Liver (tissue), 9 donors: ENCODE results near the gene ALDH9A1. TPM values are rescaled to one million over a fixed set of nuclear protein-coding genes. Genes with fewer than 3 reads are reported as not detected.
A peak's percentile ranks its signal among the peaks of the same experiment; 100 is the strongest.

ENCODE experiments used
- DNase-seq: peaks from one replicate; pipeline ENCODE4 v3.0.0-alpha.2; 2017; ENCODE audit warnings: low spot score
- H3K27ac ChIP-seq, 2 donors: one replicate each; pipeline ENCODE4 v1.7.0; 2013; ENCODE audit warnings: inconsistent platforms in 2 of 2, low read length in 2 of 2, control low read depth in 1 of 2, low read depth in 1 of 2, mild to moderate bottlenecking in 1 of 2
- H3K27me3 ChIP-seq, 4 donors: one replicate each; pipeline versions ENCODE4 v1.6.1 to v1.7.0; 2013; ENCODE audit warnings: low read length in 3 of 4, inconsistent platforms in 1 of 4, mild to moderate bottlenecking in 1 of 4, moderate library complexity in 1 of 4; ENCODE audit not compliant: control insufficient read depth in 4 of 4, insufficient read depth in 4 of 4
- H3K36me3 ChIP-seq, 4 donors: one replicate each; pipeline versions ENCODE4 v1.6.1 to v1.7.0; 2013; ENCODE audit warnings: low read length in 3 of 4, mild to moderate bottlenecking in 3 of 4, low read depth in 1 of 4, moderate library complexity in 1 of 4; ENCODE audit not compliant: control insufficient read depth in 4 of 4, insufficient read depth in 3 of 4
- H3K4me1 ChIP-seq, 4 donors: one replicate each; pipeline versions ENCODE4 v1.6.1 to v1.7.0; 2013; ENCODE audit warnings: low read length in 3 of 4, mild to moderate bottlenecking in 3 of 4, moderate library complexity in 1 of 4; ENCODE audit not compliant: control insufficient read depth in 4 of 4, insufficient read depth in 4 of 4
- H3K4me3 ChIP-seq, 3 donors: one replicate each; pipeline versions ENCODE4 v1.6.1 to v1.7.0; 2013; ENCODE audit warnings: low read length in 3 of 3, control low read depth in 1 of 3, low read depth in 1 of 3, mild to moderate bottlenecking in 1 of 3
- H3K9ac ChIP-seq, 2 donors: one replicate each; pipeline ENCODE4 v1.7.0; 2013; ENCODE audit warnings: low read length in 2 of 2, mild to moderate bottlenecking in 2 of 2, moderate library complexity in 2 of 2, control low read depth in 1 of 2, low read depth in 1 of 2
- H3K9me3 ChIP-seq, 4 donors: one replicate each; pipeline versions ENCODE4 v1.6.1 to v1.7.0; 2013; ENCODE audit warnings: low read length in 3 of 4; ENCODE audit not compliant: control insufficient read depth in 4 of 4
- EGR1 ChIP-seq, 2 donors: IDR thresholded peaks; 2 replicates each; pipeline ENCODE4 v1.6.1; 2016 to 2018; ENCODE audit warnings: antibody characterized with exemption in 2 of 2, low read depth in 2 of 2
- FOXA2 ChIP-seq: IDR thresholded peaks from 2 replicates; pipeline ENCODE4 v1.6.1; 2016; ENCODE audit warnings: antibody characterized with exemption
- GABPA ChIP-seq, 2 donors: IDR thresholded peaks in 1 of 2; conservative IDR thresholded peaks in 1 of 2; 2 replicates each; pipeline ENCODE4 v1.6.1; 2016; ENCODE audit warnings: antibody characterized with exemption in 2 of 2, mild to moderate bottlenecking in 1 of 2, moderate library complexity in 1 of 2
- HNF4A ChIP-seq, 2 donors: conservative IDR thresholded peaks; 2 replicates each; pipeline ENCODE4 v1.6.1; 2016; ENCODE audit warnings: antibody characterized with exemption in 2 of 2, mild to moderate bottlenecking in 2 of 2
- NR2F2 ChIP-seq: IDR thresholded peaks from 2 replicates; pipeline ENCODE4 v1.6.1; 2016; ENCODE audit warnings: antibody characterized with exemption
- RAD21 ChIP-seq, 2 donors: IDR thresholded peaks; 2 replicates each; pipeline ENCODE4 v1.6.1; 2016; ENCODE audit warnings: antibody characterized with exemption in 2 of 2, mild to moderate bottlenecking in 2 of 2
- RXRA ChIP-seq, 2 donors: IDR thresholded peaks; 2 replicates each; pipeline ENCODE4 v1.6.1; 2017 to 2018; ENCODE audit warnings: antibody characterized with exemption in 2 of 2, mild to moderate bottlenecking in 1 of 2
- SP1 ChIP-seq: IDR thresholded peaks from 2 replicates; pipeline ENCODE4 v1.6.1; 2018; ENCODE audit warnings: antibody characterized with exemption, mild to moderate bottlenecking
- TAF1 ChIP-seq: conservative IDR thresholded peaks from 2 replicates; pipeline ENCODE4 v1.6.1; 2016; ENCODE audit warnings: antibody characterized with exemption, mild to moderate bottlenecking
- YY1 ChIP-seq: IDR thresholded peaks from 2 replicates; pipeline ENCODE4 v1.6.1; 2016; ENCODE audit warnings: antibody characterized with exemption, mild to moderate bottlenecking
- WGBS: extraction: QIAGEN DNeasy Blood & Tissue Kit; methylation state at CpG from one replicate; pipeline ENCODE4 v1.1.7; 2013; 5-methylcytosine and 5-hydroxymethylcytosine counted together
- polyA plus RNA-seq, 2 donors: library from polyadenylated mRNA; stranded (reverse) in 1 of 2; unstranded in 1 of 2; fragments of 200-250 nt in 1 of 2; fragments of >200 nt in 1 of 2; fragmentation: Nextera tagmentation in 1 of 2; extraction: Ambion mirVana in 1 of 2; gene quantifications; one replicate each; pipeline versions ENCODE4 v1.2.1 to v1.2.3, GENCODE V29; 2013 to 2015
- total RNA-seq, 2 donors: library from RNA; depleted of rRNA; stranded (reverse); fragments of >200 nt; gene quantifications; one replicate each; pipeline ENCODE4 v1.2.3, GENCODE V29; 2014
- TF ChIP-seq, protein P1 (sequence below): fragments of 150-350 bp; IDR thresholded peaks from 2 replicates; pipeline ENCODE4 v1.5.1; 2017; ENCODE audit warnings: improper control_type of control experiment, low read depth, low read length; ENCODE audit not compliant: missing input control
- TF ChIP-seq, protein P2 (sequence below): IDR thresholded peaks from 2 replicates; pipeline ENCODE4 v1.6.1; 2016; ENCODE audit warnings: antibody characterized with exemption, mild to moderate bottlenecking
- TF ChIP-seq, protein P3 (sequence below): IDR thresholded peaks from 2 replicates; pipeline ENCODE4 v1.6.1; 2016; ENCODE audit warnings: antibody characterized with exemption
- donor health status: healthy.
- donor health status: healthy.
- donor health status: healthy.
- donor health status: healthy.
- donor health status: healthy.

ALDH9A1 gene
- total RNA-seq (10 to 100 TPM; 42.8 to 93.4 TPM), polyA plus RNA-seq (10 to 100 TPM; 76.1 to 83.5 TPM)

DNA sequence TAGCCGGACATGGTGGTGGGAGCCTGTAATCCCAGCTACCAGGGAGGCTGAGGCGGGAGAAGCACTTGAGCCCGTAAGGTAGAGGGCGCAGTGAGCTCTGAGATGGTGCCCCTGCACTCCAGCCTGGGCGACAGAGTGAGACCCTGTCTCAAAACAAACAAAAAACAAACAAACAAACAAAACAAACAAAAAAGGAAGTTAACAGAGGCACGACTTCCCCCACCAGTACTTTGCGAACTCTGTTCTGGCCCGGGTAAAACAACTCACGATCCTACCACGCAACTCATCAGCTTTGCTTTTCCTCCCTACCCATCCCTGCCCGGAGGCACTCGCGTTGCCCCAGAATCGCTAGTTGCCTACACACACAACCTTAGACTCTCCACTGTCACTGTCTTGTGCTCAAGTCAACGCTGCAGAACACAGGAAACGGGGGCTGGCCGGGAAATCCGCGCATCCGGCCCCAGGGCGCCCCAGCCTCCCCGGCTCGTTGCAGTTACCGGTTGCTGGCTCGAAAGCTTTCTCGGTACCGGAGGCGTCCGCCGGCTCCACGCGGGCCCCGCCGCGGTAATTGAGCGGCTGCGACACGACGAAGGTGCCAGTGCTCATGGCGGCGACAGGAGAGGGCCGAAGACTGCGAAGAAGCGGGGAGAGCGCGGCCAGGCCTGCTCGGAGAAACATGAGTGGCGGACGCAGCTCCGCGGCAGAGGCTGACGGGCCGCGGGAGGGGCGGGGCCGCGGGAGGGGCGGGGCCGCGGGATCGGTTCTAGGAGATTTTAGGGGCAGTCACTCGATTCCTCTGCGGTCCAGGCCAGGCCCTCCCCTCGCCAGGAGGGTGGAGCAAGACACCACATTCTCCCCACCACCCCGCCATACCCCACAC is at the start of gene ALDH9A1:
TSS of gene ALDH9A1 (minus strand) at position 682 of the 880 bp plus-strand sequence. CDS start at position 678, 4 bp downstream.
- Histone ChIP-seq H3K9me3 (no peaks in the 10 kb centered on the region), H3K4me3 (peak within 1 kb of the TSS; percentile 67 to 89 (median 83)), H3K4me1 (peaks cover 8 to 41% (median 26%) of the 10 kb centered on the region in 4 donors), H3K36me3 (no peaks in the 10 kb centered on the region), H3K27me3 (no peaks in the 10 kb centered on the region), H3K27ac (peak within 1 kb of the TSS; percentile 80 to 94), H3K9ac (peak within 1 kb of the TSS; percentile 60 to 75)
- under 1% methylated on average over 65 of the region's 65 CpGs for WGBS
- DNase-seq, result peak; percentile 92
- TF ChIP-seq, protein P1, sequence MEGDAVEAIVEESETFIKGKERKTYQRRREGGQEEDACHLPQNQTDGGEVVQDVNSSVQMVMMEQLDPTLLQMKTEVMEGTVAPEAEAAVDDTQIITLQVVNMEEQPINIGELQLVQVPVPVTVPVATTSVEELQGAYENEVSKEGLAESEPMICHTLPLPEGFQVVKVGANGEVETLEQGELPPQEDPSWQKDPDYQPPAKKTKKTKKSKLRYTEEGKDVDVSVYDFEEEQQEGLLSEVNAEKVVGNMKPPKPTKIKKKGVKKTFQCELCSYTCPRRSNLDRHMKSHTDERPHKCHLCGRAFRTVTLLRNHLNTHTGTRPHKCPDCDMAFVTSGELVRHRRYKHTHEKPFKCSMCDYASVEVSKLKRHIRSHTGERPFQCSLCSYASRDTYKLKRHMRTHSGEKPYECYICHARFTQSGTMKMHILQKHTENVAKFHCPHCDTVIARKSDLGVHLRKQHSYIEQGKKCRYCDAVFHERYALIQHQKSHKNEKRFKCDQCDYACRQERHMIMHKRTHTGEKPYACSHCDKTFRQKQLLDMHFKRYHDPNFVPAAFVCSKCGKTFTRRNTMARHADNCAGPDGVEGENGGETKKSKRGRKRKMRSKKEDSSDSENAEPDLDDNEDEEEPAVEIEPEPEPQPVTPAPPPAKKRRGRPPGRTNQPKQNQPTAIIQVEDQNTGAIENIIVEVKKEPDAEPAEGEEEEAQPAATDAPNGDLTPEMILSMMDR, result peak; percentile 4
- TF ChIP-seq RXRA (IDR thresholded peaks at IDR 0.05), result peak in 1 of 2 donors; percentile 5
- TF ChIP-seq, protein P2, sequence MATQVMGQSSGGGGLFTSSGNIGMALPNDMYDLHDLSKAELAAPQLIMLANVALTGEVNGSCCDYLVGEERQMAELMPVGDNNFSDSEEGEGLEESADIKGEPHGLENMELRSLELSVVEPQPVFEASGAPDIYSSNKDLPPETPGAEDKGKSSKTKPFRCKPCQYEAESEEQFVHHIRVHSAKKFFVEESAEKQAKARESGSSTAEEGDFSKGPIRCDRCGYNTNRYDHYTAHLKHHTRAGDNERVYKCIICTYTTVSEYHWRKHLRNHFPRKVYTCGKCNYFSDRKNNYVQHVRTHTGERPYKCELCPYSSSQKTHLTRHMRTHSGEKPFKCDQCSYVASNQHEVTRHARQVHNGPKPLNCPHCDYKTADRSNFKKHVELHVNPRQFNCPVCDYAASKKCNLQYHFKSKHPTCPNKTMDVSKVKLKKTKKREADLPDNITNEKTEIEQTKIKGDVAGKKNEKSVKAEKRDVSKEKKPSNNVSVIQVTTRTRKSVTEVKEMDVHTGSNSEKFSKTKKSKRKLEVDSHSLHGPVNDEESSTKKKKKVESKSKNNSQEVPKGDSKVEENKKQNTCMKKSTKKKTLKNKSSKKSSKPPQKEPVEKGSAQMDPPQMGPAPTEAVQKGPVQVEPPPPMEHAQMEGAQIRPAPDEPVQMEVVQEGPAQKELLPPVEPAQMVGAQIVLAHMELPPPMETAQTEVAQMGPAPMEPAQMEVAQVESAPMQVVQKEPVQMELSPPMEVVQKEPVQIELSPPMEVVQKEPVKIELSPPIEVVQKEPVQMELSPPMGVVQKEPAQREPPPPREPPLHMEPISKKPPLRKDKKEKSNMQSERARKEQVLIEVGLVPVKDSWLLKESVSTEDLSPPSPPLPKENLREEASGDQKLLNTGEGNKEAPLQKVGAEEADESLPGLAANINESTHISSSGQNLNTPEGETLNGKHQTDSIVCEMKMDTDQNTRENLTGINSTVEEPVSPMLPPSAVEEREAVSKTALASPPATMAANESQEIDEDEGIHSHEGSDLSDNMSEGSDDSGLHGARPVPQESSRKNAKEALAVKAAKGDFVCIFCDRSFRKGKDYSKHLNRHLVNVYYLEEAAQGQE, result no peak
- peak; percentile 51 for TF ChIP-seq YY1
- TF ChIP-seq TAF1, result peak; percentile 71
- TF ChIP-seq EGR1 (IDR thresholded peaks at IDR 0.05; ENCODE audit: low read depth in 2 of 2), result no peak
- peak; percentile 40 to 70 for TF ChIP-seq GABPA (IDR thresholded peaks at IDR 0.05 in 1 of 2, conservative IDR thresholded peaks at IDR 0.05 in 1 of 2)
- peak in 1 of 2 donors; percentile 6 for TF ChIP-seq RAD21 (IDR thresholded peaks at IDR 0.05)
- TF ChIP-seq FOXA2, result no peak

DNA sequence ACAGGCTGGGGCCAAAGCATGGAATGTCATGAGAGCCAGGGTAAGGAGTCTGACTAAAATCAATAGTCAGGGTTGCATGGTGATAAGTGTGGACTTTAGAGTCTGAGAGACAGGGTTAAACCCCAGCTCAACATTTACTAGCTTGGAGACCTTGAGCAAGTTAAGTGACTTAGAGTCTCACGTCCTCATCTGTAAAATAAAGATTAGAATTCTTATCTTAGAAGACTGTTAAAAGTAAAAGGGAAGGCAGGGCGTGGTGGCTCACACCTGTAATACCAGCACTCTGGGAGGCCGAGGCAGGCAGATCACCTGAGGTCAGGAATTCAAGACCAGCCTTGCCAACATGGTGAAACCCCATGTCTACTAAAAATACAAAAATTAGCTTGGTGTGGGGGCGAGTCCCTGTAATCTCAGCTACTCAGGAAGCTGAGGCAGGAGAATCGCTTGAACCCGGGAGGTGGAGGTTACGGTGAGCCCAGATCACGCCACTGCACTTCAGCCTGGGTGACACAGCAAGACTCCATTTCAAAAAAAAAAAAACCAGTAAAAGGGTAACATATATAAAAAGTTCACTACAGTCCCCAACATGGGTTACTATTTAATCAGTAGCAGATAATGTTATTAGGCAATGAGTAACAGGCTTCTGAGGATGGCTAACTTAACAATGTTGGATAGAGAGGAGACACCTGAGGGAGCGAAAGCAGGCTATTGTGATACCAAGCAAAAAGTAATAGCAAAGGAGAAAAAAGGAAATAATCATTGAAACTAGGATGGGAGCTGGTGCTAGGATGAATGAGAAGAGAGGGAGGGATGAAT is 49.5 kb upstream of the ALDH9A1 start:
- Histone ChIP-seq H3K4me3 (no peak overlapping the region), H3K27me3 (no peaks in the 10 kb centered on the region), H3K27ac (no peak overlapping the region), H3K9ac (no peak overlapping the region), H3K36me3 (peaks cover 2 to 15% (median 10%) of the 10 kb centered on the region in 4 donors), H3K4me1 (peaks cover 6 to 12% (median 10%) of the 10 kb centered on the region in 4 donors), H3K9me3 (no peaks in the 10 kb centered on the region)
- WGBS, result 74% methylated on average over 9 of the region's 9 CpGs
- no peak for DNase-seq
- TF ChIP-seq, protein P3, sequence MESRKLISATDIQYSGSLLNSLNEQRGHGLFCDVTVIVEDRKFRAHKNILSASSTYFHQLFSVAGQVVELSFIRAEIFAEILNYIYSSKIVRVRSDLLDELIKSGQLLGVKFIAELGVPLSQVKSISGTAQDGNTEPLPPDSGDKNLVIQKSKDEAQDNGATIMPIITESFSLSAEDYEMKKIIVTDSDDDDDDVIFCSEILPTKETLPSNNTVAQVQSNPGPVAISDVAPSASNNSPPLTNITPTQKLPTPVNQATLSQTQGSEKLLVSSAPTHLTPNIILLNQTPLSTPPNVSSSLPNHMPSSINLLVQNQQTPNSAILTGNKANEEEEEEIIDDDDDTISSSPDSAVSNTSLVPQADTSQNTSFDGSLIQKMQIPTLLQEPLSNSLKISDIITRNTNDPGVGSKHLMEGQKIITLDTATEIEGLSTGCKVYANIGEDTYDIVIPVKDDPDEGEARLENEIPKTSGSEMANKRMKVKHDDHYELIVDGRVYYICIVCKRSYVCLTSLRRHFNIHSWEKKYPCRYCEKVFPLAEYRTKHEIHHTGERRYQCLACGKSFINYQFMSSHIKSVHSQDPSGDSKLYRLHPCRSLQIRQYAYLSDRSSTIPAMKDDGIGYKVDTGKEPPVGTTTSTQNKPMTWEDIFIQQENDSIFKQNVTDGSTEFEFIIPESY, result no peak
- TF ChIP-seq GABPA (IDR thresholded peaks at IDR 0.05 in 1 of 2, conservative IDR thresholded peaks at IDR 0.05 in 1 of 2), result no peak
- TF ChIP-seq, protein P2, result no peak
- peak; percentile 21 for TF ChIP-seq YY1
- TF ChIP-seq NR2F2, result no peak
- TF ChIP-seq, protein P1, result no peak
- TF ChIP-seq TAF1, result no peak
- TF ChIP-seq HNF4A (conservative IDR thresholded peaks at IDR 0.05), result peak; percentile 51 to 82
- peak; percentile 10 to 20 for TF ChIP-seq RXRA (IDR thresholded peaks at IDR 0.05)
- no peak for TF ChIP-seq FOXA2
- TF ChIP-seq SP1, result peak; percentile 25
